HepG2 (cell line): ENCODE data around the gene KRTAP5-6. TPM values are rescaled to one million over a fixed set of nuclear protein-coding genes. Genes with fewer than 3 reads are reported as not detected.

ENCODE experiments used
- ATAC-seq: fragments of 200-7000 bp; cut with Tn5 transposase; 3 replicates; pipeline ENCODE4 v1.9.1; 2020; ENCODE audit warnings: mild to moderate bottlenecking, moderate library complexity
- BruUV-seq: library from RNA; stranded (reverse); fragments of 400-500 nt; replicated peaks from 2 replicates; lab custom pipeline; 2021; lab: Mats Ljungman, UMichigan
- CTCF ChIA-PET: fragments of 300-600 bp; formaldehyde crosslinking; extraction: SDS; loops from one replicate; lab custom pipeline; 2021; ENCODE audit warnings: low total read pairs, inconsistent platforms, low intra/inter-chr PET ratio; lab: Yijun Ruan, JAX
- POLR2A ChIA-PET: fragments of 350-600 bp; sonication (Branson Sonifier 250); formaldehyde crosslinking; loops from one replicate; lab custom pipeline; 2020; ENCODE audit warnings: antibody characterized with exemption, inconsistent platforms; lab: Yijun Ruan, JAX
- DNase-seq: peaks from one replicate; pipeline ENCODE4 v3.0.0-alpha.2; 2015; ENCODE audit warnings: low spot score
- FAIRE-seq: peaks from 3 replicates; lab custom pipeline; 2011; peaks lifted over from hg19 to GRCh38; lab: Jason Lieb, UNC
- H2AFZ ChIP-seq: one replicate; pipeline ENCODE4 v1.6.1; 2011; ENCODE audit warnings: low read length, inconsistent platforms
- H3K27ac ChIP-seq: fragments of 300-600 bp; 3 replicates; pipeline ENCODE4 v1.8.0; 2011; ENCODE audit warnings: mixed run types, mild to moderate bottlenecking, mixed read lengths, low read length, inconsistent platforms; ENCODE audit not compliant: insufficient read depth; ENCODE audit errors: extremely low read length
- H3K27me3 ChIP-seq, 2 experiments: fragments of 200-600 bp in 1 of 2; 2 replicates in 1 of 2; 3 replicates in 1 of 2; pipeline versions ENCODE4 v1.6.0 to v1.8.0; 2011; ENCODE audit warnings: low read length in 2 of 2, mild to moderate bottlenecking in 2 of 2, moderate library complexity in 2 of 2, inconsistent platforms in 1 of 2; ENCODE audit not compliant: insufficient read depth in 2 of 2, control insufficient read depth in 1 of 2
- H3K36me3 ChIP-seq, 2 experiments: fragments of 200-600 bp in 1 of 2; replicated peaks in 1 of 2; 2 replicates in 1 of 2; 3 replicates in 1 of 2; pipeline versions ENCODE4 v1.5.1 to v1.8.0; 2011; ENCODE audit warnings: low read length in 2 of 2, inconsistent platforms in 1 of 2; ENCODE audit not compliant: insufficient read depth in 2 of 2, control insufficient read depth in 1 of 2
- H3K4me1 ChIP-seq: 2 replicates; pipeline ENCODE4 v1.5.1; 2012; ENCODE audit warnings: low read length, inconsistent platforms; ENCODE audit not compliant: insufficient read depth
- H3K4me2 ChIP-seq: 2 replicates; pipeline ENCODE4 v1.6.0; 2011; ENCODE audit warnings: low read depth, low read length, inconsistent platforms
- H3K4me3 ChIP-seq, 3 experiments: fragments of 200-600 bp in 1 of 3; sonication (generic), shearing (Covaris generic) in 1 of 3; replicated peaks in 1 of 3; 2 replicates each; pipeline ENCODE4 v1.5.1; 2011 to 2016; ENCODE audit warnings: low read length in 3 of 3, inconsistent platforms in 2 of 3, low read depth in 2 of 3, mild to moderate bottlenecking in 2 of 3, control low read depth in 1 of 3, mixed read lengths in 1 of 3; ENCODE audit not compliant: insufficient read depth in 1 of 3
- H3K79me2 ChIP-seq: one replicate; pipeline ENCODE4 v1.6.1; 2011; ENCODE audit warnings: low read length, inconsistent platforms; ENCODE audit not compliant: insufficient read depth
- H3K9ac ChIP-seq: 2 replicates; pipeline ENCODE4 v1.6.0; 2011; ENCODE audit warnings: mild to moderate bottlenecking, low read depth, low read length, inconsistent platforms; ENCODE audit not compliant: insufficient read depth
- H3K9me3 ChIP-seq: 2 replicates; pipeline ENCODE4 v1.5.1; 2012; ENCODE audit warnings: mild to moderate bottlenecking, low read length
- H4K20me1 ChIP-seq: 2 replicates; pipeline ENCODE4 v1.6.0; 2011; ENCODE audit warnings: inconsistent platforms, mild to moderate bottlenecking, low read length, moderate library complexity; ENCODE audit not compliant: insufficient read depth
- DBP ChIP-seq: sonication (generic); formaldehyde crosslinking; IDR thresholded peaks from 2 replicates; pipeline ENCODE4 v1.4.0; 2020; ENCODE audit warnings: missing genetic modification reagents; ENCODE audit errors: not compliant biosample characterization
- ZBTB40 ChIP-seq, 2 experiments: fragments of 450-650 bp in 1 of 2; sonication (generic) in 1 of 2; formaldehyde crosslinking in 1 of 2; IDR thresholded peaks; 2 replicates each; pipeline versions ENCODE4 v1.6.1 to v1.8.0; 2016 to 2022; ENCODE audit warnings: antibody characterized with exemption in 1 of 2, mild to moderate bottlenecking in 1 of 2, missing genetic modification reagents in 1 of 2
- WGBS: methylation state at CpG from one replicate; pipeline ENCODE4 v1.1.6; 2017; ENCODE audit warnings: low lambda C conversion rate; 5-methylcytosine and 5-hydroxymethylcytosine counted together
- in situ Hi-C: cut with HindIII; loops from 2 replicates; pipeline ENCODE4 v1.10.0; 2017; ENCODE audit warnings: low pct_unique_long_range_greater_than_20kb; ENCODE audit not compliant: extremely low pct_ligation_motif_present
- intact Hi-C: fragments of 100-400 bp; cut with micrococcal nuclease; formaldehyde crosslinking; loops from one replicate; pipeline ENCODE4 v1.10.0; 2022; ENCODE audit not compliant: unreplicated experiment
- polyA plus RNA-seq, 8 experiments: library from polyadenylated mRNA; depleted of rRNA in 3 of 8; stranded (reverse) in 7 of 8; unstranded in 1 of 8; fragments of >200 nt; fragmentation: Illumina TruSeq in 4 of 8; extraction: Trizol in 4 of 8; gene quantifications; 2 replicates each; pipeline versions ENCODE4 v1.2.1 to v1.2.3, GENCODE V29; 2011 to 2016; ENCODE audit warnings: low read depth in 4 of 8, missing spikeins in 1 of 8, mixed read lengths in 1 of 8; ENCODE audit not compliant: insufficient read depth in 1 of 8
- total RNA-seq, 5 experiments: library from RNA; depleted of rRNA; stranded (reverse); fragments of >200 nt; fragmentation: Illumina TruSeq; extraction: Trizol; gene quantifications; 2 replicates each; pipeline ENCODE4 v1.2.3, GENCODE V29; 2016; ENCODE audit warnings: low read depth in 1 of 5

Gene KRTAP5-6
- total and polyA plus RNA-seq, 2 of the 13 experiments (the other 11 are each of a cell fraction or from before 2014, with no cell fraction given): not detected

- TF ChIP-seq ZBTB40 (IDR thresholded peaks at IDR 0.05) (peak; percentile 77), ZBTB40 (CRISPR knock-in tag; IDR thresholded peaks at IDR 0.05) (no peak)
- TF ChIP-seq, all 625 proteins: peak for 1
These were observed 22.8 kb downstream of the KRTAP5-6 start (continued) for GRCh38 chr11:1719781-1720180.

GRCh38 chr11:1727096-1727690 lies 30.2 kb downstream of the KRTAP5-6 start:
- Histone ChIP-seq H3K27ac (no peak overlapping the region), H3K36me3 (no peaks in the 10 kb centered on the region), H2AFZ (no peak overlapping the region), H3K9ac (no peak overlapping the region), H3K27me3 (peaks cover 0 to 47% of the 10 kb centered on the region in 2 experiments; a peak in 3 of 5 replicates), H4K20me1 (no peaks in the 10 kb centered on the region), H3K79me2 (no peaks in the 10 kb centered on the region), H3K4me1 (no peaks in the 10 kb centered on the region), H3K4me2 (no peak overlapping the region), H3K4me3 (no peak overlapping the region), H3K9me3 (no peaks in the 10 kb centered on the region)
- POLR2A ChIA-PET: no interaction called here
- FAIRE-seq: no peak
- CTCF ChIA-PET: no interaction called here
- in situ Hi-C loops: no loop called here
- no peak for DNase-seq
- BruUV-seq: no TSS peak
- no peak for ATAC-seq
- 30% methylated on average over 11 of the region's 11 CpGs for WGBS
- TF ChIP-seq DBP (CRISPR knock-in tag): no peak
- intact Hi-C loops: no loop called here
